K562 (cell line): ENCODE measurements around the gene IRGQ. TPM values are rescaled to one million over a fixed set of nuclear protein-coding genes. Genes with fewer than 3 reads are reported as not detected.

Experiments used
- ATF3 ChIP-seq, 2 experiments: fragments of 450-650 bp in 1 of 2; sonication (generic) in 1 of 2; formaldehyde crosslinking in 1 of 2; IDR thresholded peaks in 1 of 2; conservative IDR thresholded peaks in 1 of 2; 2 replicates each; pipeline versions ENCODE4 v1.6.1 to v1.8.1; 2016 to 2023; ENCODE audit warnings: mild to moderate bottlenecking in 2 of 2, moderate library complexity in 2 of 2, inconsistent platforms in 1 of 2, missing genetic modification reagents in 1 of 2
- CBX2 ChIP-seq: fragments of 200-600 bp; sonication (generic); IDR thresholded peaks from one replicate; pipeline ENCODE4 v1.6.1; 2012; ENCODE audit warnings: mild to moderate bottlenecking, low read length, inconsistent platforms; ENCODE audit not compliant: insufficient read depth, poor library complexity, severe bottlenecking
- CHD1 ChIP-seq: fragments of 200-600 bp; sonication (generic); IDR thresholded peaks from one replicate; pipeline ENCODE4 v1.6.1; 2012; ENCODE audit warnings: mild to moderate bottlenecking, moderate library complexity, low read length, inconsistent platforms
- CTBP1 ChIP-seq: fragments of 450-650 bp; IDR thresholded peaks from 2 replicates; pipeline ENCODE4 v1.6.1; 2016; ENCODE audit warnings: borderline replicate concordance
- GTF2A2 ChIP-seq: IDR thresholded peaks from 2 replicates; pipeline ENCODE4 v1.6.1; 2016; ENCODE audit warnings: mild to moderate bottlenecking, missing genetic modification characterization, missing compliant biosample characterization
- HDGF ChIP-seq: fragments of 450-650 bp; IDR thresholded peaks from 2 replicates; pipeline ENCODE4 v1.6.1; 2016
- PRMT5 ChIP-seq: sonication (generic); formaldehyde crosslinking; IDR thresholded peaks from 2 replicates; pipeline ENCODE4 v1.5.0; 2020; ENCODE audit warnings: missing genetic modification reagents
- TCF15 ChIP-seq: fragments of 250-450 bp; sonication (Bioruptor Pico); IDR thresholded peaks from 2 replicates; pipeline ENCODE4 v1.8.0; 2022; ENCODE audit warnings: moderate library complexity, mild to moderate bottlenecking, inconsistent platforms
- ZNF121 ChIP-seq: sonication (generic); formaldehyde crosslinking; conservative IDR thresholded peaks from 2 replicates; pipeline ENCODE4 v1.8.0; 2022; ENCODE audit warnings: missing genetic modification reagents
- ZNF324 ChIP-seq: fragments of 250-450 bp; sonication (Bioruptor Pico); IDR thresholded peaks from 2 replicates; pipeline ENCODE4 v1.4.0; 2020; ENCODE audit warnings: mild to moderate bottlenecking
- polyA plus RNA-seq, 8 experiments: library from polyadenylated mRNA; depleted of rRNA in 4 of 8; stranded (reverse) in 5 of 8; unstranded in 3 of 8; fragments of >200 nt; fragmentation: Nextera tagmentation in 2 of 8; fragmentation: Illumina TruSeq in 1 of 8; extraction: Ambion mirVana in 2 of 8; extraction: Trizol in 1 of 8; gene quantifications; 2 replicates each; pipeline versions ENCODE4 v1.2.1 to v1.2.3, GENCODE V29; 2011 to 2014; ENCODE audit warnings: inconsistent platforms in 1 of 8, missing spikeins in 1 of 8
- total RNA-seq, 7 experiments: library from RNA; depleted of rRNA in 6 of 7; stranded (reverse); fragments of >200 nt in 6 of 7; fragmentation: Illumina TruSeq in 2 of 7; extraction: Trizol in 2 of 7; gene quantifications; 2 replicates each; pipeline versions ENCODE4 v1.2.1 to v1.2.3, GENCODE V29; 2011 to 2021; ENCODE audit warnings: low replicate concordance in 1 of 7
- TF ChIP-seq, protein P1 (sequence below), 2 experiments: fragments of 150-350 bp in 1 of 2; IDR thresholded peaks; 2 replicates each; pipeline ENCODE4 v1.6.1; 2012 to 2016; ENCODE audit warnings: low read depth in 2 of 2, low read length in 2 of 2, mild to moderate bottlenecking in 1 of 2, moderate library complexity in 1 of 2
- TF ChIP-seq, protein P2 (sequence below): fragments of 200-600 bp; sonication (generic); IDR thresholded peaks from one replicate; pipeline ENCODE4 v1.6.1; 2012; ENCODE audit warnings: mild to moderate bottlenecking, low read depth, low read length, inconsistent platforms

Gene IRGQ
- total and polyA plus RNA-seq, 9 of the 15 experiments (the other 6 are each of a cell fraction or from before 2014, with no cell fraction given), result 3.5 to 19.2 (median 7.9) TPM

DNA sequence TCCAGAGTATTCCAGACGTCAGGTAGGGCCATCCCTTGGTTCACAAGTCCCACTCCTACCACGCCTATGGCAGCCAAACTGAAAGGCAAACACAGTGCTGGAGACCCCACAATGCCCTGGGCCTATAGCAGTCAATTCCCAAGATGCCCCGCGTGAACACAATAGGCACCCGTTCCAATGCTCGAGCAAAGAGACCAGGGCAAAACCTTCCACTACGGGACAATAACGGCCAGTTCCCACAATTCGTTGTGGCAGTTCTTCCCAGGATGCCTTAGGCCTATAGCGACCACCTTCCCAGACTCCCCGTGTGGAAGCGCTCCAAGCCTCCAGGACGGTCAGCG is 23.0 kb upstream of the IRGQ start (continued):
- no peak for TF ChIP-seq CBX2
- TF ChIP-seq TCF15 (CRISPR knock-in tag), result no peak; the same call in 1 of the 2 replicates
- TF ChIP-seq, protein P1, sequence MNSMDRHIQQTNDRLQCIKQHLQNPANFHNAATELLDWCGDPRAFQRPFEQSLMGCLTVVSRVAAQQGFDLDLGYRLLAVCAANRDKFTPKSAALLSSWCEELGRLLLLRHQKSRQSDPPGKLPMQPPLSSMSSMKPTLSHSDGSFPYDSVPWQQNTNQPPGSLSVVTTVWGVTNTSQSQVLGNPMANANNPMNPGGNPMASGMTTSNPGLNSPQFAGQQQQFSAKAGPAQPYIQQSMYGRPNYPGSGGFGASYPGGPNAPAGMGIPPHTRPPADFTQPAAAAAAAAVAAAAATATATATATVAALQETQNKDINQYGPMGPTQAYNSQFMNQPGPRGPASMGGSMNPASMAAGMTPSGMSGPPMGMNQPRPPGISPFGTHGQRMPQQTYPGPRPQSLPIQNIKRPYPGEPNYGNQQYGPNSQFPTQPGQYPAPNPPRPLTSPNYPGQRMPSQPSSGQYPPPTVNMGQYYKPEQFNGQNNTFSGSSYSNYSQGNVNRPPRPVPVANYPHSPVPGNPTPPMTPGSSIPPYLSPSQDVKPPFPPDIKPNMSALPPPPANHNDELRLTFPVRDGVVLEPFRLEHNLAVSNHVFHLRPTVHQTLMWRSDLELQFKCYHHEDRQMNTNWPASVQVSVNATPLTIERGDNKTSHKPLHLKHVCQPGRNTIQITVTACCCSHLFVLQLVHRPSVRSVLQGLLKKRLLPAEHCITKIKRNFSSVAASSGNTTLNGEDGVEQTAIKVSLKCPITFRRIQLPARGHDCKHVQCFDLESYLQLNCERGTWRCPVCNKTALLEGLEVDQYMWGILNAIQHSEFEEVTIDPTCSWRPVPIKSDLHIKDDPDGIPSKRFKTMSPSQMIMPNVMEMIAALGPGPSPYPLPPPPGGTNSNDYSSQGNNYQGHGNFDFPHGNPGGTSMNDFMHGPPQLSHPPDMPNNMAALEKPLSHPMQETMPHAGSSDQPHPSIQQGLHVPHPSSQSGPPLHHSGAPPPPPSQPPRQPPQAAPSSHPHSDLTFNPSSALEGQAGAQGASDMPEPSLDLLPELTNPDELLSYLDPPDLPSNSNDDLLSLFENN (IDR thresholded peaks at IDR 0.05; ENCODE audit: low read depth in 2 of 2, low read length in 2 of 2), result no peak
- TF ChIP-seq ATF3 (IDR thresholded peaks at IDR 0.05), result no peak
- TF ChIP-seq ATF3 (CRISPR knock-in tag; conservative IDR thresholded peaks at IDR 0.05), result no peak
- no peak for TF ChIP-seq CTBP1
- TF ChIP-seq ZNF121 (CRISPR knock-in tag), result no peak
- TF ChIP-seq GTF2A2 (tag), result no peak
- TF ChIP-seq, protein P2, sequence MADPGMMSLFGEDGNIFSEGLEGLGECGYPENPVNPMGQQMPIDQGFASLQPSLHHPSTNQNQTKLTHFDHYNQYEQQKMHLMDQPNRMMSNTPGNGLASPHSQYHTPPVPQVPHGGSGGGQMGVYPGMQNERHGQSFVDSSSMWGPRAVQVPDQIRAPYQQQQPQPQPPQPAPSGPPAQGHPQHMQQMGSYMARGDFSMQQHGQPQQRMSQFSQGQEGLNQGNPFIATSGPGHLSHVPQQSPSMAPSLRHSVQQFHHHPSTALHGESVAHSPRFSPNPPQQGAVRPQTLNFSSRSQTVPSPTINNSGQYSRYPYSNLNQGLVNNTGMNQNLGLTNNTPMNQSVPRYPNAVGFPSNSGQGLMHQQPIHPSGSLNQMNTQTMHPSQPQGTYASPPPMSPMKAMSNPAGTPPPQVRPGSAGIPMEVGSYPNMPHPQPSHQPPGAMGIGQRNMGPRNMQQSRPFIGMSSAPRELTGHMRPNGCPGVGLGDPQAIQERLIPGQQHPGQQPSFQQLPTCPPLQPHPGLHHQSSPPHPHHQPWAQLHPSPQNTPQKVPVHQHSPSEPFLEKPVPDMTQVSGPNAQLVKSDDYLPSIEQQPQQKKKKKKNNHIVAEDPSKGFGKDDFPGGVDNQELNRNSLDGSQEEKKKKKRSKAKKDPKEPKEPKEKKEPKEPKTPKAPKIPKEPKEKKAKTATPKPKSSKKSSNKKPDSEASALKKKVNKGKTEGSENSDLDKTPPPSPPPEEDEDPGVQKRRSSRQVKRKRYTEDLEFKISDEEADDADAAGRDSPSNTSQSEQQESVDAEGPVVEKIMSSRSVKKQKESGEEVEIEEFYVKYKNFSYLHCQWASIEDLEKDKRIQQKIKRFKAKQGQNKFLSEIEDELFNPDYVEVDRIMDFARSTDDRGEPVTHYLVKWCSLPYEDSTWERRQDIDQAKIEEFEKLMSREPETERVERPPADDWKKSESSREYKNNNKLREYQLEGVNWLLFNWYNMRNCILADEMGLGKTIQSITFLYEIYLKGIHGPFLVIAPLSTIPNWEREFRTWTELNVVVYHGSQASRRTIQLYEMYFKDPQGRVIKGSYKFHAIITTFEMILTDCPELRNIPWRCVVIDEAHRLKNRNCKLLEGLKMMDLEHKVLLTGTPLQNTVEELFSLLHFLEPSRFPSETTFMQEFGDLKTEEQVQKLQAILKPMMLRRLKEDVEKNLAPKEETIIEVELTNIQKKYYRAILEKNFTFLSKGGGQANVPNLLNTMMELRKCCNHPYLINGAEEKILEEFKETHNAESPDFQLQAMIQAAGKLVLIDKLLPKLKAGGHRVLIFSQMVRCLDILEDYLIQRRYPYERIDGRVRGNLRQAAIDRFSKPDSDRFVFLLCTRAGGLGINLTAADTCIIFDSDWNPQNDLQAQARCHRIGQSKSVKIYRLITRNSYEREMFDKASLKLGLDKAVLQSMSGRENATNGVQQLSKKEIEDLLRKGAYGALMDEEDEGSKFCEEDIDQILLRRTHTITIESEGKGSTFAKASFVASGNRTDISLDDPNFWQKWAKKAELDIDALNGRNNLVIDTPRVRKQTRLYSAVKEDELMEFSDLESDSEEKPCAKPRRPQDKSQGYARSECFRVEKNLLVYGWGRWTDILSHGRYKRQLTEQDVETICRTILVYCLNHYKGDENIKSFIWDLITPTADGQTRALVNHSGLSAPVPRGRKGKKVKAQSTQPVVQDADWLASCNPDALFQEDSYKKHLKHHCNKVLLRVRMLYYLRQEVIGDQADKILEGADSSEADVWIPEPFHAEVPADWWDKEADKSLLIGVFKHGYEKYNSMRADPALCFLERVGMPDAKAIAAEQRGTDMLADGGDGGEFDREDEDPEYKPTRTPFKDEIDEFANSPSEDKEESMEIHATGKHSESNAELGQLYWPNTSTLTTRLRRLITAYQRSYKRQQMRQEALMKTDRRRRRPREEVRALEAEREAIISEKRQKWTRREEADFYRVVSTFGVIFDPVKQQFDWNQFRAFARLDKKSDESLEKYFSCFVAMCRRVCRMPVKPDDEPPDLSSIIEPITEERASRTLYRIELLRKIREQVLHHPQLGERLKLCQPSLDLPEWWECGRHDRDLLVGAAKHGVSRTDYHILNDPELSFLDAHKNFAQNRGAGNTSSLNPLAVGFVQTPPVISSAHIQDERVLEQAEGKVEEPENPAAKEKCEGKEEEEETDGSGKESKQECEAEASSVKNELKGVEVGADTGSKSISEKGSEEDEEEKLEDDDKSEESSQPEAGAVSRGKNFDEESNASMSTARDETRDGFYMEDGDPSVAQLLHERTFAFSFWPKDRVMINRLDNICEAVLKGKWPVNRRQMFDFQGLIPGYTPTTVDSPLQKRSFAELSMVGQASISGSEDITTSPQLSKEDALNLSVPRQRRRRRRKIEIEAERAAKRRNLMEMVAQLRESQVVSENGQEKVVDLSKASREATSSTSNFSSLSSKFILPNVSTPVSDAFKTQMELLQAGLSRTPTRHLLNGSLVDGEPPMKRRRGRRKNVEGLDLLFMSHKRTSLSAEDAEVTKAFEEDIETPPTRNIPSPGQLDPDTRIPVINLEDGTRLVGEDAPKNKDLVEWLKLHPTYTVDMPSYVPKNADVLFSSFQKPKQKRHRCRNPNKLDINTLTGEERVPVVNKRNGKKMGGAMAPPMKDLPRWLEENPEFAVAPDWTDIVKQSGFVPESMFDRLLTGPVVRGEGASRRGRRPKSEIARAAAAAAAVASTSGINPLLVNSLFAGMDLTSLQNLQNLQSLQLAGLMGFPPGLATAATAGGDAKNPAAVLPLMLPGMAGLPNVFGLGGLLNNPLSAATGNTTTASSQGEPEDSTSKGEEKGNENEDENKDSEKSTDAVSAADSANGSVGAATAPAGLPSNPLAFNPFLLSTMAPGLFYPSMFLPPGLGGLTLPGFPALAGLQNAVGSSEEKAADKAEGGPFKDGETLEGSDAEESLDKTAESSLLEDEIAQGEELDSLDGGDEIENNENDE, result no peak
- no peak for TF ChIP-seq ZNF324 (CRISPR knock-in tag)
- peak; percentile 35 for TF ChIP-seq CHD1
- TF ChIP-seq HDGF, result peak; percentile 67; the same call in 1 of the 2 replicates
- TF ChIP-seq PRMT5 (CRISPR knock-in tag), result no peak
